Adrenal gland (tissue), 5 donors: Measurements from ENCODE around the gene MTCH1.

ENCODE experiments used
- POLR2A ChIP-seq, 2 donors: fragments of 450-650 bp; IDR thresholded peaks; one replicate each; pipeline ENCODE4 v1.6.1; 2017; ENCODE audit warnings: antibody characterized with exemption in 2 of 2, mild to moderate bottlenecking in 2 of 2, moderate library complexity in 1 of 2
- TF ChIP-seq, protein P1 (sequence below), 6 experiments: fragments of 450-650 bp in 4 of 6; fragments of 200-600 bp in 2 of 6; sonication (generic) in 1 of 6; IDR thresholded peaks; 1 replicate in 5 of 6; 2 replicates in 1 of 6; pipeline versions ENCODE4 v1.5.1 to v1.8.0; 2016 to 2021; ENCODE audit warnings: antibody characterized with exemption in 6 of 6, mild to moderate bottlenecking in 2 of 6, moderate library complexity in 1 of 6
- donor health status: DM: no; HTN: no; CAD: no.

DNA sequence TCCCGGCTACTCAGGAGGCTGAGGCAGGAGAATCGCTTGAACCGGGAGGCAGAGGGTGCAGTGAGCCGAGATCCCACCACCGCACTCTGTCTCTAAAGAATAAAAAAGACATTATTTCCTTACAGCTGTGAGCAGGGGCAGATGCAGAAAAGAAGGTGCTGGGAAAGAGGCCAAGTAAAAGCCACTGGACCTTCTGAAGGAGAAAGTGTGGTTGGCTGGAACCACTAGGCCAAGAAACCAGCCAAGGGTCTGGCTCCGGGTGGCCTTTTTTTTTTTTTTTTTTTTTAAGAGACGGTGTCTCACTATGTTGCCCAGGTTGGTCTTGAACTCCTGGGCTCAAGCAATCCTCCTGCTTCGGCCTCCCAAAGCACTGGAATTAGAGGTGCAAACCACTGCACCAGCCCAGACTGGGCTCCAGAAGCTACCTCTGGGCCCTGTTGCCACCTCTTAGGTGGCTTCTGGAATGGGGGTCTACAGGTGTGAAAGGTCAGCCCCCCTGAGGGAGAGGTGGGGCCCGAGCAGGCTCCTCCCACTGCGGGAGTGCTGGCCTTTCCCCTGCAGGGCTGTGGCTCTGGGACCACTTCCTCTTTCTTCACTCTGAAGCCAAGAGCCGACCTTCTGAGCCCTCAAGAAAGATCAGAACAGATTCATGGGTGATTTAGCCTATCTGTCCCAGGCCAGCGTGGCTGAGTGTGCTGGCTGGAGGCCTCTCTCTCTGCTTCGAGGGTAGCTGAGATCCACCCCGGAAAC lies 19.2 kb upstream of the MTCH1 start, which contains the start of gene FGD2:
- TF ChIP-seq, protein P1, sequence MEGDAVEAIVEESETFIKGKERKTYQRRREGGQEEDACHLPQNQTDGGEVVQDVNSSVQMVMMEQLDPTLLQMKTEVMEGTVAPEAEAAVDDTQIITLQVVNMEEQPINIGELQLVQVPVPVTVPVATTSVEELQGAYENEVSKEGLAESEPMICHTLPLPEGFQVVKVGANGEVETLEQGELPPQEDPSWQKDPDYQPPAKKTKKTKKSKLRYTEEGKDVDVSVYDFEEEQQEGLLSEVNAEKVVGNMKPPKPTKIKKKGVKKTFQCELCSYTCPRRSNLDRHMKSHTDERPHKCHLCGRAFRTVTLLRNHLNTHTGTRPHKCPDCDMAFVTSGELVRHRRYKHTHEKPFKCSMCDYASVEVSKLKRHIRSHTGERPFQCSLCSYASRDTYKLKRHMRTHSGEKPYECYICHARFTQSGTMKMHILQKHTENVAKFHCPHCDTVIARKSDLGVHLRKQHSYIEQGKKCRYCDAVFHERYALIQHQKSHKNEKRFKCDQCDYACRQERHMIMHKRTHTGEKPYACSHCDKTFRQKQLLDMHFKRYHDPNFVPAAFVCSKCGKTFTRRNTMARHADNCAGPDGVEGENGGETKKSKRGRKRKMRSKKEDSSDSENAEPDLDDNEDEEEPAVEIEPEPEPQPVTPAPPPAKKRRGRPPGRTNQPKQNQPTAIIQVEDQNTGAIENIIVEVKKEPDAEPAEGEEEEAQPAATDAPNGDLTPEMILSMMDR (IDR thresholded peaks at IDR 0.05), result no peak
- no peak for TF ChIP-seq POLR2A (IDR thresholded peaks at IDR 0.05)
